NT2/D1 (cell line): ENCODE data around the gene NOC3L.

Experiments
- DNase-seq: peaks from one replicate; pipeline ENCODE4 v3.0.0-alpha.2; 2011; ENCODE audit warnings: low read depth, low spot score
- H3K27me3 ChIP-seq: 2 replicates; pipeline ENCODE4 v1.6.0; 2011; ENCODE audit warnings: mild to moderate bottlenecking; ENCODE audit not compliant: insufficient read length, insufficient read depth
- H3K36me3 ChIP-seq: 2 replicates; pipeline ENCODE4 v1.6.1; 2011; ENCODE audit warnings: mild to moderate bottlenecking, low read length, mixed read lengths; ENCODE audit not compliant: insufficient read depth, insufficient read length
- H3K4me1 ChIP-seq: 2 replicates; pipeline ENCODE4 v1.5.1; 2011; ENCODE audit not compliant: insufficient read depth, insufficient read length
- H3K4me3 ChIP-seq: 2 replicates; pipeline ENCODE4 v1.5.1; 2011; ENCODE audit warnings: low read depth; ENCODE audit not compliant: insufficient read length
- H3K9ac ChIP-seq: 2 replicates; pipeline ENCODE4 v1.6.0; 2011; ENCODE audit warnings: low read depth; ENCODE audit not compliant: insufficient read length
- H3K9me3 ChIP-seq: 2 replicates; pipeline ENCODE4 v1.5.1; 2011; ENCODE audit warnings: mild to moderate bottlenecking, low read length; ENCODE audit not compliant: insufficient read depth
- SUZ12 ChIP-seq: IDR thresholded peaks from 2 replicates; pipeline ENCODE4 v1.6.1; 2011; ENCODE audit not compliant: insufficient read length, insufficient read depth; ENCODE audit errors: extremely low read depth
- YY1 ChIP-seq: IDR thresholded peaks from 2 replicates; pipeline ENCODE4 v1.6.1; 2011; ENCODE audit not compliant: insufficient read length, insufficient read depth
- ZNF274 ChIP-seq: IDR thresholded peaks from 2 replicates; pipeline ENCODE4 v1.6.1; 2011; ENCODE audit warnings: mild to moderate bottlenecking, low read depth, low read length

NOC3L gene

GRCh38 chr10:94285271-94285670 lies 77.5 kb downstream of the NOC3L start:
- no peaks in the 10 kb centered on the region for H3K27me3 ChIP-seq
- H3K36me3 ChIP-seq = no peaks in the 10 kb centered on the region
- DNase-seq = no peak
- H3K4me1 ChIP-seq = peaks cover 2% of the 10 kb centered on the region
- H3K9ac ChIP-seq = no peak overlapping the region
- H3K4me3 ChIP-seq = no peak overlapping the region
- no peak for TF ChIP-seq YY1
- no peak for TF ChIP-seq SUZ12
- no peak for TF ChIP-seq ZNF274
- no peaks in the 10 kb centered on the region for H3K9me3 ChIP-seq
